K562 (cell line): ENCODE results near the gene PRSS57. TPM values are rescaled to one million over a fixed set of nuclear protein-coding genes. Genes with fewer than 3 reads are reported as not detected.

Experiments
- ATF2 ChIP-seq: sonication (generic); formaldehyde crosslinking; IDR thresholded peaks from 2 replicates; pipeline ENCODE4 v1.8.1; 2022; ENCODE audit warnings: missing genetic modification reagents
- CHD1 ChIP-seq: fragments of 200-600 bp; sonication (generic); IDR thresholded peaks from one replicate; pipeline ENCODE4 v1.6.1; 2012; ENCODE audit warnings: mild to moderate bottlenecking, moderate library complexity, low read length, inconsistent platforms
- ESRRA ChIP-seq: fragments of 450-650 bp; IDR thresholded peaks from 2 replicates; pipeline ENCODE4 v1.6.1; 2014; ENCODE audit warnings: low read depth, mild to moderate bottlenecking, moderate library complexity, borderline replicate concordance
- FOXM1 ChIP-seq, 2 experiments: fragments of 450-650 bp in 1 of 2; sonication (generic) in 1 of 2; formaldehyde crosslinking in 1 of 2; IDR thresholded peaks; 2 replicates each; pipeline versions ENCODE4 v1.6.1 to v1.9.0; 2017 to 2022; ENCODE audit warnings: low read depth in 2 of 2, mild to moderate bottlenecking in 2 of 2, missing genetic modification reagents in 1 of 2, moderate library complexity in 1 of 2
- FOXO4 ChIP-seq: fragments of 450-650 bp; formaldehyde crosslinking; IDR thresholded peaks from 2 replicates; pipeline ENCODE4 v1.4.0; 2020; ENCODE audit warnings: mild to moderate bottlenecking, moderate library complexity
- GATAD2B ChIP-seq: fragments of 450-650 bp; IDR thresholded peaks from 2 replicates; pipeline ENCODE4 v1.6.1; 2017; ENCODE audit warnings: mild to moderate bottlenecking, borderline replicate concordance
- PKNOX1 ChIP-seq: fragments of 450-650 bp; IDR thresholded peaks from 2 replicates; pipeline ENCODE4 v1.6.1; 2016
- PTRF ChIP-seq: fragments of 450-650 bp; IDR thresholded peaks from 2 replicates; pipeline ENCODE4 v1.6.1; 2016; ENCODE audit warnings: mild to moderate bottlenecking, missing genetic modification characterization, missing compliant biosample characterization
- RAD21 ChIP-seq, 2 experiments: fragments of 250-450 bp in 1 of 2; fragments of 450-650 bp in 1 of 2; sonication (Bioruptor Pico) in 1 of 2; formaldehyde crosslinking in 1 of 2; IDR thresholded peaks in 1 of 2; conservative IDR thresholded peaks in 1 of 2; 2 replicates each; pipeline versions ENCODE4 v1.4.0 to v1.8.0; 2020 to 2022; ENCODE audit warnings: mild to moderate bottlenecking in 2 of 2, moderate library complexity in 1 of 2
- RHOXF2B ChIP-seq: fragments of 250-450 bp; sonication (Bioruptor Pico); conservative IDR thresholded peaks from 2 replicates; pipeline ENCODE4 v1.5.1; 2021
- SP1 ChIP-seq: sonication (generic); formaldehyde crosslinking; IDR thresholded peaks from 2 replicates; pipeline ENCODE4 v1.8.1; 2022; ENCODE audit warnings: mild to moderate bottlenecking, missing genetic modification reagents
- TBL1XR1 ChIP-seq, 2 experiments: IDR thresholded peaks; 2 replicates each; pipeline ENCODE4 v1.6.1; 2012; ENCODE audit warnings: improper control_type of control experiment in 2 of 2, low read length in 2 of 2, mild to moderate bottlenecking in 1 of 2
- ZFX ChIP-seq: sonication (generic); formaldehyde crosslinking; IDR thresholded peaks from 2 replicates; pipeline ENCODE4 v1.8.0; 2022; ENCODE audit warnings: mild to moderate bottlenecking, missing genetic modification reagents, moderate library complexity
- ZNF57 ChIP-seq: fragments of 450-650 bp; formaldehyde crosslinking; IDR thresholded peaks from 2 replicates; pipeline ENCODE4 v1.4.0; 2020; ENCODE audit warnings: mild to moderate bottlenecking, moderate library complexity
- ZNF696 ChIP-seq: fragments of 250-450 bp; sonication (Bioruptor Pico); conservative IDR thresholded peaks from 2 replicates; pipeline ENCODE4 v1.4.0; 2020; ENCODE audit warnings: mild to moderate bottlenecking, moderate library complexity
- ZNF764 ChIP-seq: fragments of 250-450 bp; sonication (Bioruptor Pico); IDR thresholded peaks from 2 replicates; pipeline ENCODE4 v1.4.0; 2020; ENCODE audit warnings: low read depth, mild to moderate bottlenecking, moderate library complexity
- polyA plus RNA-seq, 8 experiments: library from polyadenylated mRNA; depleted of rRNA in 4 of 8; stranded (reverse) in 5 of 8; unstranded in 3 of 8; fragments of >200 nt; fragmentation: Nextera tagmentation in 2 of 8; fragmentation: Illumina TruSeq in 1 of 8; extraction: Ambion mirVana in 2 of 8; extraction: Trizol in 1 of 8; gene quantifications; 2 replicates each; pipeline versions ENCODE4 v1.2.1 to v1.2.3, GENCODE V29; 2011 to 2014; ENCODE audit warnings: inconsistent platforms in 1 of 8, missing spikeins in 1 of 8
- total RNA-seq, 7 experiments: library from RNA; depleted of rRNA in 6 of 7; stranded (reverse); fragments of >200 nt in 6 of 7; fragmentation: Illumina TruSeq in 2 of 7; extraction: Trizol in 2 of 7; gene quantifications; 2 replicates each; pipeline versions ENCODE4 v1.2.1 to v1.2.3, GENCODE V29; 2011 to 2021; ENCODE audit warnings: low replicate concordance in 1 of 7
- TF ChIP-seq, protein P1 (sequence below), 2 experiments: fragments of 450-650 bp; conservative IDR thresholded peaks; 2 replicates each; pipeline ENCODE4 v1.6.1; 2017; ENCODE audit warnings: mild to moderate bottlenecking in 2 of 2, moderate library complexity in 2 of 2
- TF ChIP-seq, protein P2 (sequence below): fragments of 450-650 bp; formaldehyde crosslinking; IDR thresholded peaks from 2 replicates; pipeline ENCODE4 v1.4.0; 2020; ENCODE audit warnings: mild to moderate bottlenecking, moderate library complexity

Gene PRSS57
- total and polyA plus RNA-seq, 9 of the 15 experiments (the other 6 are each of a cell fraction or from before 2014, with no cell fraction given) = 0.06 to 2.5 (median 1.3) TPM; not detected in 3

DNA sequence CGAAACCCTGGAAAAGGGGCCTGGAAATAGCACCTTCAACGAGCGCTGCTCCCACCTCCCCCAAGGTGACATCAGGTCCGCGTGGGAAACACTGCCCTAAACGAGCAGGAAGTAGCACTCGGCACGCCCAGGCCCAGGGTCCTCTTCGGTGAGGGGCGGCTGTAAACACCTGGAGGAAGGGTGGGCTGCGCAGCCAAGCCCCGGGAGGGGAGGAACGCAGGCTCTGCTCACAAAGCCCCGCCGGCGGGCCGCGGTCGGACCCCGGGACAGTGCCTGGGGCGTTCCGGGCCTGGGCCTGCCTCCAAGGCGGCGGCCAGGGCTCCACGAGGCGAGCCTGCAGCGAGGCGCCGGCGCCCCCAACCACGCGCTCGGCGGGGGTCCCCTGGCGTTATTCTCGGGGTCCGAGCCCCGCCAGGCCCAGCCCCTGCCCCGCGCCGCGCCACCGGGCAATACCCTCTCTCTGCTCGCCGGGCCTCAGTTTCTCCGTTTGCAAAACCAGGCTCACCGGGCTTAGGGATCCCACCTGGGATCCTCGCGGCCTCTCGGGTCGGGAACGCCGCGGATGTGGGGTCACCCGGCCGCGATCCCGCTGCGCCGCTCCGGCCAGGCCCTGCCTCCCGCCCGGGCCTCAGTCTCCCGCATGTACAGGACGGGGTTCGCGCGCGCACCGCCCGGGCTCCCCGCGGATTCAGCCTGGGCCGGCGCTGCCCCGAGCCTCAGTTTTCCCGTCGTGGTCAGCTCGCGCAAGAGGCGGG, 32.9 kb downstream of the PRSS57 start (continued):
- TF ChIP-seq, protein P1, sequence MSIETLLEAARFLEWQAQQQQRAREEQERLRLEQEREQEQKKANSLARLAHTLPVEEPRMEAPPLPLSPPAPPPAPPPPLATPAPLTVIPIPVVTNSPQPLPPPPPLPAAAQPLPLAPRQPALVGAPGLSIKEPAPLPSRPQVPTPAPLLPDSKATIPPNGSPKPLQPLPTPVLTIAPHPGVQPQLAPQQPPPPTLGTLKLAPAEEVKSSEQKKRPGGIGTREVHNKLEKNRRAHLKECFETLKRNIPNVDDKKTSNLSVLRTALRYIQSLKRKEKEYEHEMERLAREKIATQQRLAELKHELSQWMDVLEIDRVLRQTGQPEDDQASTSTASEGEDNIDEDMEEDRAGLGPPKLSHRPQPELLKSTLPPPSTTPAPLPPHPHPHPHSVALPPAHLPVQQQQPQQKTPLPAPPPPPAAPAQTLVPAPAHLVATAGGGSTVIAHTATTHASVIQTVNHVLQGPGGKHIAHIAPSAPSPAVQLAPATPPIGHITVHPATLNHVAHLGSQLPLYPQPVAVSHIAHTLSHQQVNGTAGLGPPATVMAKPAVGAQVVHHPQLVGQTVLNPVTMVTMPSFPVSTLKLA (conservative IDR thresholded peaks at IDR 0.05) = peak; percentile 74 to 87
- TF ChIP-seq FOXM1 (IDR thresholded peaks at IDR 0.05; ENCODE audit: low read depth) (no peak), FOXM1 (CRISPR knock-in tag; IDR thresholded peaks at IDR 0.05; ENCODE audit: low read depth) (0 out of 2 replicates have a peak, but pooled peaks have one; percentile 44), RHOXF2B (CRISPR knock-in tag) (no peak), SP1 (CRISPR knock-in tag) (no peak), ATF2 (CRISPR knock-in tag) (no peak; the same call in 1 of the 2 replicates), ZNF696 (no peak), FOXO4 (CRISPR knock-in tag) (no peak), PTRF (tag) (no peak), CHD1 (peak; percentile 96), ZFX (CRISPR knock-in tag) (peak; percentile 62), ESRRA (0 out of 2 replicates have a peak, but pooled peaks have one; percentile 18), ZNF57 (no peak), RAD21 (CRISPR knock-in tag; conservative IDR thresholded peaks at IDR 0.05 in 1 of 2, IDR thresholded peaks at IDR 0.05 in 1 of 2) (no peak), TBL1XR1 (IDR thresholded peaks at IDR 0.05; ENCODE audit: low read length in 2 of 2) (no peak), GATAD2B (no peak), ZNF764 (no peak), PKNOX1 (no peak)
- TF ChIP-seq, protein P2, sequence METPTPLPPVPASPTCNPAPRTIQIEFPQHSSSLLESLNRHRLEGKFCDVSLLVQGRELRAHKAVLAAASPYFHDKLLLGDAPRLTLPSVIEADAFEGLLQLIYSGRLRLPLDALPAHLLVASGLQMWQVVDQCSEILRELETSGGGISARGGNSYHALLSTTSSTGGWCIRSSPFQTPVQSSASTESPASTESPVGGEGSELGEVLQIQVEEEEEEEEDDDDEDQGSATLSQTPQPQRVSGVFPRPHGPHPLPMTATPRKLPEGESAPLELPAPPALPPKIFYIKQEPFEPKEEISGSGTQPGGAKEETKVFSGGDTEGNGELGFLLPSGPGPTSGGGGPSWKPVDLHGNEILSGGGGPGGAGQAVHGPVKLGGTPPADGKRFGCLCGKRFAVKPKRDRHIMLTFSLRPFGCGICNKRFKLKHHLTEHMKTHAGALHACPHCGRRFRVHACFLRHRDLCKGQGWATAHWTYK = no peak
